ENCODE measurements around the gene FAM20B.
"Not testable (repeated sequence)": the region's sequence is repeated elsewhere in the genome, so short reads cannot be mapped to it uniquely, and the experiment has no call there.

Gene FAM20B, protein sequence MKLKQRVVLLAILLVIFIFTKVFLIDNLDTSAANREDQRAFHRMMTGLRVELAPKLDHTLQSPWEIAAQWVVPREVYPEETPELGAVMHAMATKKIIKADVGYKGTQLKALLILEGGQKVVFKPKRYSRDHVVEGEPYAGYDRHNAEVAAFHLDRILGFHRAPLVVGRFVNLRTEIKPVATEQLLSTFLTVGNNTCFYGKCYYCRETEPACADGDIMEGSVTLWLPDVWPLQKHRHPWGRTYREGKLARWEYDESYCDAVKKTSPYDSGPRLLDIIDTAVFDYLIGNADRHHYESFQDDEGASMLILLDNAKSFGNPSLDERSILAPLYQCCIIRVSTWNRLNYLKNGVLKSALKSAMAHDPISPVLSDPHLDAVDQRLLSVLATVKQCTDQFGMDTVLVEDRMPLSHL

DNA sequence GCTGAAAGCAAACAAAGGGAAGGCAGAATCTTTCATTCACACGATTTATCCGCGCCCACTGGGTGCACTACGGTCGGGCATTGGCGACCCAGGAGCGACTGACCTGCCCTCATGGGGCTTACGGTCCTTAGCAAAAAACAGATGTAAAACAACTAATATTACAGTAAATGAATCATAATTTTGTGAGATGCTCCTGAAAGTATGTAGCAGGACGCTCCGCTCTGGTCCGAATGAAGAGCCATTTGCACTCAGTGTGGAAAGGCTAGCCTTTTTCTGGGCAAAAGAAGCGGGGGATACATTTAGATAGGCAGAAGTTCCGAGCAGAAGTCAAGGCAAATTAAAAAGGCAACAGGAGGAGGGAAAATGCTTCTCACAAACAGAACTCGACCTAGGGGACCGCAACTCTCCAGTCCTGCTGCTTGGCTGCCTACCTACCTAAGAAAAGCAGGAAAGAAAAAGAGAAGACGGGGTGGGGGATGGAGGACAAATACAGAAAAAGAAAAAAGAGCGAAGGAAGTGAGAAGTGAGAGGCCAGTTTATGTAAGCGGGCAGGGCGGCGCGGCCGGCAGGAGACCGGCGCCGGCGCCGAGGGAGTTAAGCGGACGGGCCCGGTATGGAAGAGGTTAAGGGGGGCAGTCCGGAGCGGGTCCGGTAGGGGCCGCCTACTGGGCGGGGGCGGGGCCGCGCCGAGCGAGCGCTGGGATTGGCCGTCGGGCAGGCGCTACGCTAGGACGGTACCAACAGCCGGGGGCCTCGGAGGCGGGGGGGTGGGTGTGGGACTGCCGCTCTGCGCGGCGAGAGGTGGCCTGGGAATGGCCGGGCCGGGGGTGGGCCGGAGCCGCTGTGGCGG lies at the start of gene FAM20B:
FAM20B (plus strand) TSS at position 770 of the 850 bp plus-strand sequence. CDS start 17,954 bp downstream, outside the sequence.
- DNase-seq = peak; percentile 91

DNA sequence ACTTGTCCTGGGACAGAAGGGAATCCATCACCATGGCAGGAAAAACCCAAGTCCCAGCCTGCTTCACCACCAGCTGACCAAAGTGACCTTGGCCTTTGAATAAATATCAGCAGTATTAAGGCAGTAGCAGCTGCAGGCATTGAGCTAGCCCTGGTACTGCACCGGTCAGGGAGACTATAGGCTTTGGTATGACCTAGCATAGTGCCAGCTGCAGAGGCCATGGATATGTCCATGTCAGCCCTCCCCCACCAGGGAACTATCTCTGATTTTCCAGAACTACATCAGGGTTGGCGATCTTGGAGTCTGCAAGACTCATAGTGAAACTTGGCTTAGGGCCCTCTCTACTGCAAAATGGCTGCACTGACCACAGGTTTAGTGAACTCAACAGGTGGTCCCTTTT lies 49.2 kb upstream of the FAM20B start:
- no peak for DNase-seq

DNA sequence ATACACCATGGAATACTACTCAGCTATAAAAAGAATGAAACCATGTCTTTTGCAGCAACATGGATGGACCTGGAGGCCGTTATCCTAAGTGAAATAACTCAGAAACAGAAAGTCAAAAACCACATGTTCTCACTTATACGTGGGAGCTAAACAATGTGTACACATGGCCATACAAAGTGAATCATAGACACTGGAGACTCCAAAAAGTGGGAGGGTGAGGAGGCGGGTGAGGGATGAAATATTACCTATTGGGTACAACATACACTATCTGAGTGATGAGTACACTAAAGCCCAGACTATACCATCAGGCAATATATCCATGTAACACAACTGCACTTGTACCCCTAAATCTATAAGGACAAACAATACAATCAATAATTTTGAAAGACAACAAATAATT lies 39.5 kb upstream of the FAM20B start:
- no peak for DNase-seq

DNA sequence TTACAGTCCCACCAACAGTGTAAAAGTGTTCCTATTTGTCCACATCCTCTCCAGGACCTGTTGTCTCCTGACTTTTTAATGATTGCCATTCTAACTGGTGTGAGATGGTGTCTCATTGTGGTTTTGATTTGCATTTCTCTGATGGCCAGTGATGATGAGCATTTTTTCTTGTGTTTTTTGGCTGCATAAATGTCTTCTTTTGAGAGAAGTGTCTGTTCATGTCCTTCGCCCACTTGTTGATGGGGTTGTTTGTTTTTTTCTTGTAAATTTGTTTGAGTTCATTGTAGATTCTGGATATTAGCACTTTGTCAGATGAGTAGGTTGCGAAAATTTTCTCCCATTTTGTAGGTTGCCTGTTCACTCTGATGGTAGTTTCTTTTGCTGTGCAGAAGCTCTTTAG lies 37.5 kb upstream of the FAM20B start:
- not testable (repeated sequence) for DNase-seq

DNA sequence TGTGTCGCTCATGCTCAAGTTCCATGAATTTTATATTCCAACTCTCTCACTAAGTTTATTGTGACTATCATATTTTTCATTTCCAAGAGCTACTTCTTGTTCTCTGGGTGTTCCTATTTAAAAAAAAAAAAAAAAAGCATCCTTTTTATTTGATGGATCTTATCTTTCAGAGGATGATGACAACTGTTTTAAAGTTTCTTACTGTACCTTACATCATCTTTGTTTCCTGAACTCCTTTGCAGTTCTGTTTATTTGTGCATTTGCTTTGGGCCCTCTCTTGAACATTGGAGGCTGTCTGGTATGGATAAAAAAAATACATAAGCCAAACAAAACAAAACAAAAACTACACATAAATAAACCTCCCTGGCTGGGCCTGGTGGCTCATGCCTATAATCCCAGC lies 32.1 kb upstream of the FAM20B start:
- no peak for DNase-seq

DNA sequence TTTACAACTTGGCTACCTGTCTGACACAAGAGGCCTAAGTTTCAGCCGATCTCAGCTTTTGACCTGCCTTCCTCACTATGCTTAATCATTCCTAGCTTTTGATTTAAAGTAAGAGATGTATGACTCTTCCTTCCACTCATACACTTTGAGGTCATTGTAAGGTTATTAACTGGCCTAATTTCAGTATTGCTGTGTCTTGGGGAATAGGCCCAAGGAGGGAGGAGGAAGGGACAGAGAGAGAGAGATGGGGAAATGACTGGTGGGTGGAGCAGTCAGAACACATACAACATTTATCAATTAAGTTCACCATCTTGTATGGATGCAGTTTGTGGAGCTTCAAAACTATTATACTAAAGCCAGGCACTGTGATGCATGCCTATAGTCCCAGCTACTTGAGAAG lies 28.3 kb upstream of the FAM20B start:
- no peak for DNase-seq

DNA sequence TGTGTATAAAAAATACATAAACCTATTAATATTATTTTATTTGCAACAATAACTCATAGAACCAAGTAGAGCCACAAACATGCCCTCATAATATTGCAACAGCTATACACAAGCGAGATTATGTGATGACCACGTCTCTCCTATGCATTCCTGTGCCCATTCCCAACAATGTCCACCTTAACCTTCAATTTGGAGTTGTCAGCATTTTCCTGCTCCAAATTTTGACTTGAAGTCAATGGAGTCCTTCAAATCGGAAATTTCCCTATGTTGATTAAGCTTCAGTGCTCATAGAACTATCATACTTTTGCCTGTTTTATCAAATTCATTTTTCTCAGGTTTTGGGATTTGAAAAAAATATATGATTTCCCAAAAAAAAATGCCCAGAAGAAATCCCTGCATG lies 27.4 kb upstream of the FAM20B start:
- DNase-seq = no peak

DNA sequence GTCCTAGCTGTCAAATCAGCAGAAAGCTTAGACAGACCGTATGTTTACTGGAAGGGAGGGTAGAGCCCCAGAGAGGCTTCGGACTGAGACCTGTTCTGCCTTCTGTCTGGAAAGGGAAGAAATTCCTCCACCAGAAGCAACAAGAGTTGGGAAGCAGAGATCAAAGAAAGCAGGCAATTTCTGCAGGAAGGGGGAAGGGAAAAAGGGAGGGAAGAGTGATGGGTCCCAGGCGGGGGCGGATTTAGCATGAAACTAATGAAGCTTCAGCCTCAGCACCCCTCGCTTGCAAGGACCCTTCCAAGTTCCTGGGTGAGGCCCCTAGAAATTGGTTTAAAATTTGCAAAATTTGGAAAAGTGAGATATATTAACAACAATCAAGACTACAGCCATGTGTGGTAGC lies 26.6 kb upstream of the FAM20B start:
- no peak for DNase-seq

DNA sequence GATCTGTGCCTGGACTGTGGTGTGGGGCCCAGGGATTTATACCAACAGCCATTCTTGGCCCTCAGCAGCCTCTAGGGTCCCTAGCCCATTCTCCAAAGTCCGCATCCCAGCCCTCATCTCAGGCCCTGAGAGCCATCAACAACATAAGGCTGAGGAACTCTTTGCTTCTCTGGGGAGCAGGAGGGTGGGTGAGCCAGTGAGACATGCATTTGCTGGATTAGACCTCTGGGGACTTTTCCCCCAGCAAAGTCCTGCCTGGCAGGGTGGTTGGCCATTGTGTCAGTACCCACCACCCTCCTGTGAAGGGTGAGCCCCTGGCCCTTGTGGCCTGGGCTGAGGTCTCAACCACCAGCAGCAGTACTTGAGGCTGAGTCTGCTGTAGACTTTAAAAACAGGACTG lies 24.2 kb upstream of the FAM20B start:
- no peak for DNase-seq

DNA sequence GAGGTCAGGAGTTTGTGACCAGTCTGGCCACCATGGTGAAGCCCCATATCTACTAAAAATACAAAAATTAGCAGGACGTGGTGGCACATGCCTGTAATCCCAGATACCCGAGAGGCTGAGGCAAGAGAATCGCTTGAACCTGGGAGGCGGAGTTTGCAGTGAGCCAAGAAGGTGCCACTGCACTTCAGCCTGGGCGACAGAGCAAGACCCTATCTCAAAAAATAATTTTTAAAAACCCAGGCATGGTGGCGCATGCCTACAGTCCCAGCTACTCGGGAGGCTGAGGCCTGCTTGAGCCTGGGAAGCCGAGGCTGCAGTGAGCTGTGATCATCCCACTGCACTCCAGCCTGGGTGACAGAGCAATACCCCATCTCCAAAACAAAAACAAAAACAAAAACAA lies 23.6 kb upstream of the FAM20B start:
- DNase-seq = not testable (repeated sequence)

DNA sequence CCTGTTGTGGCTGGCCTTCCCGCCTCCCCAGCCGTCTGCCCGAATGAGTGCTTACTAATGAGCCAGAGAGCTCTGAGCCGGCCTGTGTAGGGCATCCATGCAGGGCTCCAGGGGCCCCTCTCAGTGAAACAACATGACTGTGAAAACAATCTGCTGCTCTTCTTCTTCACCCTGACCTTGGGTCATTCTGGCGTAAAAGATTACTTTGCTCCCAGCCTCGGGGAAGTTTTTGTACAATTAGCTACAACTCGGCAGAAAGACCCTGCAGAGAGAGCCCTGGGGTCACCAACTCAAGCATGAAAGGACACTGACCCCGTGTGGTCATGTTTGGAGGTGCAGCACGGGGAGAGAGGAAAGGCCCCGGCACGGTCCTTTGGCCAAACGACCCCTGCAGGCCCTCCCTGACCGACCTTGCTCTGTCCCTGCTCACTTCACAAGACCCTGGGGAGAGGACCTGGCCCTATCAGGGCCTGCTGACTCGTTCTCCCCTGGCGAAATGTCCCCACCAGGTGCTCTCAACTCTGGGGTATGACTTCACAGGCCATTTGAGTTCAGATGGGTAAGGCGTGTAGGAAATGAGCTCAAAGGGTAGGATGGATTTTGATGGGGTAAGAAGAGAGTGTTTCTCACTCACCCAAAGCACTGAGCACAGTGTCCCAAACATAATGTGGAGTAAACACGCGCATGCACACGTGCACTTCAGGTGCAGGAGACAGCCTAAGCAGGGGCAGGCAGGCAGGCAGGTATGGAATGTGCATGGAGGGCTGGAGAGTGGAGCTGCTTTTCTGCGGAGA lies 22.9 kb upstream of the FAM20B start:
- DNase-seq = peak; percentile 89

DNA sequence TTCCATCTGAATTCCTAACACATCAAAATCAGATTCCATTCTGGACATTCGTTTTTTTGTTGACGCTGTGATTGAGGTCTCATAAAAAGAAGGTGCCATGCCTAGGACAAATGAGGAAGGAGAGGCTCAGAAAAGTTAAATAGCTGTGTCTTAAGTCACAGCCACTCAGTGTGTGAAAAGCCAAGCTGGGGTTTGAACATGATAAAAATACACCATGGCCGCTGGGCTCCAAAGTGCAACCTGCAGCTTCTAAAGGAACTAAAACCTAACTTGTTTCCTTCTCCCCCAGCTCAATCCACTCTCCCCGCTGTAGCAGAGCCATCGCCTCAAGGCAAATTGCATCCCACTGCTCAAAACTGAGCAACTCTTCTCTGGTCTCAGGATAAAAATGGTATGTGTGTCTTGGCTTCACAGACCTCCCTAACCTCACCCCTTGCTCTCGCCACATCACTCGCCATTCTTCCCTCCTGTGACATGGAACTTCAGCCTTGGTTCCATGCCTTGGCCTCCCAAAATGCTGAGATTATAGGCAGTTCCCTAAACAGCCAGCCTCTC lies 22.1 kb upstream of the FAM20B start:
- DNase-seq = no peak

DNA sequence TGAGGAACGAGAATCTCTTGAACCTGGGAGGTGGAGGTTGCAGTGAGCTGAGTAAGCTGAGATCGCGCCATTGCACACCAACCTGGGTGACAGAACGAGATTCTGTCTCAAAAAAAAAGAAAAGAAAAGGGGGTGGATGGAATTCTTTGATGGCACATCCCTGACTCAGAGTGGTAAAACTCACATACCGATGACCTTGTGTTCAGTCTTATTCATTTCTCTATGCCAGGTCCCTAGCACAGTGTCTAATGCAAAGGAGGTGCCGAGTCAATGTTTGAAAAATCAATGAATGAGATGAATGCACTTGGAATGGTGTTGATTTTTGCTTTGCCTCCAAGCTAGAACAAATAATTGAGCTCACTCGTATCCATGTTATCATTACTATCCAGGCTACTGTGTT lies 18.5 kb upstream of the FAM20B start:
- DNase-seq = no peak

DNA sequence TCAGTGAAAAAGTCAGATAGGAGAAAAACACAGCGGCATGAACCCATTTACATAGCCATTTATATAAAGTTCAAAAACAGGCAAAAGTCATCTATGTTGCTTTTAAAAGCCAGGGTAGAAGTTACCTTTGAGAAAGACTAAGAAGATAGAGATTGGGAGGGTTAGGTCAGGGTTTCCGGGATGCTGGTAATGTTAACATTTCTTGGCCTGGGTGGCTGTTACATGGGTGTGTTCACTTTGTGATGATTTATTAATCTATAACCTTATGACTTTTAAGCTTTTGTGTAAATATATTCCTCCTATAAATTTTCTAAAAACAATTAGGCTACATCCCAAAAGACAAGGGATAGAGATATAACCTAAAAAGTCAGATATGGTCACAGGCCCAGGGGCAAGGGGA lies 15.0 kb upstream of the FAM20B start:
- DNase-seq = no peak

DNA sequence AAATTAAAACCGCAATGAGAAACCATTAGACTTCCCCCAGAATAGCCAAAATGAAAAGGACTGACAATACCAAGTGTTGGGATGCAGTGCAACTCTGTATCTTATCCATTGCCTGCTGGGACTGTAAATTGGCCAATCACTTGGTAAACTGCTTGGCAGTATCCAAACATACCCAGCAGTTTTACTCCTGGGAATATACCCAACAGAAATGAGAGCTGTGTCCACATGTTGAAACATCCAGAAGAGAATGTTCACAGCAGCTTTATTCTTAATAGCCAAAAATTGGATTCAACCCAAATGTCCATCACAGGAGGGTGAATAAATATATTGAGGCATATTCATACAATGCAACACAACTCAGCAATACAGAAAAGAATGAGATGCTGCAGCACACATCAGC lies 13.7 kb upstream of the FAM20B start:
- no peak for DNase-seq

DNA sequence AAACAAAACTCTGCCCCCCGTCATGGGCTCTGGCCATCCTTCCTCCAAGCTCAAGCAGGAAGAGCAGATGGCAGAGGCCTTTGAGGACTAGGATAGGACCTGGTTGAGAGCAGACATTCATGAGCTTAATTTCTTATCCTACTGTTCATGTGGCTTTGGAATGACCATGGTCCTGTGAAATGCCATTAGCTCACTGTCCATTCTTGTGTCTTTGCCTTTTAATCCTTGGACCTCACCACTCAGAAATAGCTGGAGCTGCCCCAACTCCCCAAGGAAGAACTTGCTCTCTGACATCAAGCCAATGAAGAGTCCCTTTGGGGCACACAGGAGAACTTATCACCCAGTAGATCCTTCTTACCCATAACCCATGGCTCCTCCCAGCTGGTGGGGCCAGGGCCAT lies 11.6 kb upstream of the FAM20B start:
- no peak for DNase-seq

DNA sequence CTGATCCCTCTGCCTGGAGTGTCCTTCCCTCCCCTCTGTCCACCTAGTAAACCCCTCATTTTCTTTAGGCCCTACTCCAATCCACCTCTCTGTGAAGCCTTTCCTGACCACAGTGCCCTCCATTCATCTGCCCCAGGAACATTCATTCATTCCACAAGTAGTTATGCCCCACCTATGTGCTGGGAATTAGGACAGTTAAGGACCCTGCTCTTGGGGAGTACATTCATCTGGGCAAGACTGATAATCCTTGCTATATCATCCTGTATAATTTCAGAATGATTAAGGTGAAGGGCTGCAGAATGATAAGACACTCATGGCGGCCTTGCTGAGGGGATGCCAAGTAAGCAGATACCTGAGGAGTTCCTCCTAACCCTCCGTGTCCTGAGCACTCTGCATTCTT lies 10.3 kb upstream of the FAM20B start:
- no peak for DNase-seq

DNA sequence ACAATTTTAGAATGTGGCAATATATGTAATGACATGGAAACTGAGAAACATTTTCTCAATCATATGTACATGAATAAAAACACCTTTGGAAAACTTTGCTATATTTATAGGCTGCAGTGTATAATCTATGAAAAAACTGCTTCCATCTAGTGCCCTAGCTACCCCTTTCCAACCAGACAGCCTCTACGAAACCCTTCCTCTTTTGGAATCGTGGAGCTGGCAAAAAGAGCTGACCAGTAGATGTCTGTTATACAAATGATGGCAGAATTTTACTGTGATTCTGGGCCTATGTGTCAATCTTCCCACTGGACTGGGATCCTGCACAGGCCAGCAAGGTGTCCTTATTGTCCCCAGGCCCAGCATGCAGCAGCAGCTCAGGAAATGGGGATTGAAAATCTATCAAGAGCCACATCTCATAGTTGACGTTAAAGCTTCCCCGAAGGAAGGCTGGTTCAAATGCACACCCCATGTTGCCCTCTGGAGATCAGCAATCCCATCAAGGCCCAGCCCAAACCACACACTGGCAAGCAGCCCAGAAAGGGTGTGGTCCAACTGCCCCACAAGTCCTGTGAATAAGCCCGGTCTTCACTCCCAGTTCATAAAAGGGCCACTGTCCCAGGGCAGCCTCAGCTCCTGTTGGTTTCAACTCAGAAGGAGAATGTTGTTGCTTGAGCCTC lies 8.8 kb upstream of the FAM20B start:
- no peak for DNase-seq

DNA sequence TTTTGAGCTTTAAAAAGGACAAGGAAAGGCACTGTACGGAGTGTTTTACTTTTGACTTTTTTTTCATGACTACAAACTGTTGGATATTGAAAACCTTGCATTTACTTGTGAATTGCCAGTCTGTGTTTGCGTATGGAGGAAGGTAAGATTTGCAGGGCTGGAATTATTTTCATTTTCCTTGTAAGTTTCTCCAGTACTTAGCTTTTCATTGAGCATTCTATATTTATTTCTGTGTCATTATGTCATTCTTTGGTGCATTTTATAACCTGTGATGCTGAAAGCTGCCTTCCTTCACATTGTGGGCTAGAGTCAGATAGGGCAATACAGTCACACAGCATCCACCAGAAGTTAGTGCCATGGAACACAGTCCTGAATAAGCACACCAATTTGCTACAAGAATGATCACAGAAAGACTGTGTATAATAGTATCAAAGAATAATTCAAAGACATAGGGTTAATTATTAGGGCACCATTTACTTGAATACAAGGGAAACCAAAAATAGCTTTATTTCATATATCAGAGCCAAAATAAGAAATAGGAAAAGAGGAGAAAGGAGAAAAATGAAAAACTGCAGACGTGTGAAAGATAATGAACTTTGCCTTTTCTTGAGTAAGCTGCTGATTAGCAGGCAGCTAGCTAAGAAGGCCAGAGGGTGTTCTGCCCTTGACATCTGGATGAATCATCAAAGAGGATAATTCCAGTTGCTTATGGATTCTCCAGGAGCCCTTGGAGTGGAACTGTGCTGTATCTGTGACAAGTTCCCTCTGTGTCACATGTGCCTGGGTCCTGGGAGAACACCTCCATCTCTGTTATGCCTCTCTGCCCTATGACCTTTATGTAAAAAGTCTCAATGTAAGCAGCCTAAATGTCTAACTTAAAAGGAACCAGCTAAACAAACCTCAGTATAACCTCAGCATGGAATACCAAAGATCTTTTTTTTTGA lies 8.0 kb upstream of the FAM20B start:
- DNase-seq = no peak

DNA sequence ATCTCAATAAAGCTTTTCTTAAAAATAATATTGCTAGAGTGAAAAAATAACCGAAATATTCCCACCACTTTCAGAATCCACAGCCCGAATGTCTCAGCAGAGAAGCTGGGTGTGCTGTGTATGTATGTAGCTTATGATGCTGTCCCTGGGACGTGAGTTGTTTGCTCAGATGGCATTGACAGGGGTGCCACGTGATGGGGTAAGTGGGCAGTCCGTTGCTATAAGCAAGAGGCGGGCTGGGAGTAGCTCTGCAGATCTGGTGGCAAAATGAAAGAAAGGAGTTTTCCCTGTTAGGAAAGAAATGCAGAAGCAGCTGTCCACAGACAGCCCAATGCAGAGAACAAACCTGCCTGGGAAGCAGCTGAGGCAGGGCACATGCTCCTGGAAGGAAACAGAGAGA lies 3.8 kb upstream of the FAM20B start:
- no peak for DNase-seq

DNA sequence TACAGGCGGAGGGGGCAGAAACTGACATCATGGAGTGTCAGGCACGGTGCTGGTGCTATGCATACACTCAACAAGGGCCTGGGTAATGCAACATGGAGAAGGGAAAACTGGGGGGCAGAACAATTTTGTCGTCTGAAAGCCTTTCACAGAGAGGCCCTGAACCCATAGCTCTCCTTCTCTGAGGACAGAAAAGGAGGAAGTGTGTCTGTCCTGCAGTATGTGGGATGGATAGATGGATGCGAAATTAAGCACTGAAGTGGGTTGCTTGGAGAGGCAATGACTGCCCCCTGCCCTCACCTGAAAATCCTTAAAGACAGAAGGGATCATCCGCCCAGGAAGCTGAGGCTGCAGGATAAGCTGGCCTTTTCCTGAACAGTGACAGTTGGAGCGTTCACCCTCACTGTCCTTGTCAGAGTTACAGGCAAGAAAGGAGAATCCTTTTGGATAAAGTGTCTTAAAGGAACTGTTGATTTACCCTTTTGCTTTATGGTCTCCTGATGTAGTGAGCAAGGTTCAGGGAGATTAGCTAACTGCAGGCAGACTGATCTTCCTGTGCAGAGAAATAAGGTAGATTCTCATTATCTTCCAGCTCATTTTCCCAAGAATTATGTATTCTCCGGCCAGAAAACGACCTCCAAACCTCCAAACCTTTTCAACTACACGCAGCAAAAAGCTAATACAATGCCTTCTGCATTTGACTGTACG lies 1.6 kb upstream of the FAM20B start:
- no peak for DNase-seq

All from stimulated activated CD8-positive, alpha-beta memory T cell treated with anti-CD3 and anti-CD28 coated beads, Interleukin-4, amount 100 ng/mL, for 48 hours (primary cell).